Left cardiac atrium (tissue), 4 donors: ENCODE measurements around the gene FHOD3. TPM values are rescaled to one million over a fixed set of nuclear protein-coding genes. Genes with fewer than 3 reads are reported as not detected.

Experiments used
- ATAC-seq, 2 donors: fragments of 200-7000 bp; cut with Tn5 transposase; one replicate each; pipeline ENCODE4 v1.9.1; 2020; ENCODE audit warnings: mild to moderate bottlenecking in 2 of 2, moderate library complexity in 2 of 2
- DNase-seq: peaks from one replicate; pipeline ENCODE4 v3.0.0-alpha.2; 2020
- intact Hi-C, 2 donors: fragments of 100-400 bp; cut with DNase I; formaldehyde crosslinking; loops; one replicate each; pipeline versions ENCODE4 v1.14.1 to v1.15.1; 2022 to 2023
- total RNA-seq, 2 donors: library from RNA; stranded (reverse); fragmentation: NEBNext Ultra II Directional; extraction: Animal tissue kit (Norgen Biotek cat#: 25700); gene quantifications; one replicate each; pipeline ENCODE4 v1.2.1, GENCODE V29; 2021
- donor health status: DM: no; HTN: yes; CAD: no.
- donor health status: DM: no; HTN: yes; CAD: no; lungs with severe emphysema.
- donor health status: DM: yes; HTN: yes; CAD: no.
- donor health status: Dilated cardiomyopathy.

FHOD3 gene
- total RNA-seq, 2 donors from 2014 or later: 117 to 119 TPM

DNA sequence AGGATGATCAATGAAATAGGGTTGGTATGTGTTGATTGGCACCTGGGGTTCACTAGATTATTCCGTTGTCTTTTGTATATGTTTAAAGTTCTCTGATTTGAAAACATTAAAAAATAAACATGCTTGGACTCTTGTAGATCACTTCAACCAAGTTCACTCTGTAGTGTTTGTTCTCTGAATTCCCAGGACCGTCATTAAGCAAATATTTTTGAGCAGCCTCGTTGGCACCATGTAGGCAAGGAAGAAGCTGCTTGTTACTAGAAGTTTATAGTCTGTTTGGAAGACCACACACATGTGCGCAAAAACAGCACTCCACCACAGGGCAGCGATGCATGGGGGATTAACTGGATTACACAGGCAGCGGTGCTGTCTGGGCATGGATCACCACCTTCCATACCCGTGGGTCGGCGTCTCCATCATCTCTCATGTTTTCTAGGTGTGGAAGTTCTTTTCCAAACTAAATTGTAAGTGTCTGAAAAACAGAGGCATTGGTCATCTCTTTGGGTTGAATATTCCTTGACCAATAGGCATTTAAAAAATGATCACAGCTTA, 212.2 kb downstream of the FHOD3 start:
- ATAC-seq (no peak), DNase-seq (no peak)
- intact Hi-C loops: loop anchor here in 1 of 2 donors (10.0 kb wide), 1 partner anchor 285 kb away; no protein-coding TSS in a partner anchor

DNA sequence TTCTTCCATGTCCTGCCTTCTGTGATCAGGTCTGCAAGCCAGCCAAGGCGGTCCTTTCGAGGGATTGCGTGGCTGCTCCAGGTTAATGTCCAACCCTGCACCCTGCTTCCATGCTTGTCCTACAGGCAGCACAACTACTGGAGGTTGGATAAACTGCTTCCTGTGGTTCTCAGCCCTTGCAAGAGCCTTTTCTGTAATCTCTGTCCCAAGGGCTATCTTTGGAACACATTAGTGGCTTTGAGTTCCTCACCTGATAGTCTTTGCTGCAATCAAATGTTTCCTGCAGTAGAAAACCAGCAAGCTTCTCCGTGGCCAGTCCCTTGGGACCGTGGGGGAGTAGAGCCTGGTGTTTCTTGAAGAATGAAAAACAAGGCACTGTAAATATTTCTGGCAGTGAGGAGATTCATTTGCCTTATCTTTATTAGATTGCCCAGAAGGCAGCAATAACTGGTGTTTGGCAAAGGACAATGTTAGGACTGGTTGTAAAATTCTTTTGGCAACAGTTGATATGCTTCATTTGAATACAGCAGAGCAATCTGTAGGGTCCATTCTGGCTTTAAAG, 214.4 kb downstream of the FHOD3 start:
- peak; percentile 33 to 39 for ATAC-seq
- intact Hi-C loops: no loop called here

DNA sequence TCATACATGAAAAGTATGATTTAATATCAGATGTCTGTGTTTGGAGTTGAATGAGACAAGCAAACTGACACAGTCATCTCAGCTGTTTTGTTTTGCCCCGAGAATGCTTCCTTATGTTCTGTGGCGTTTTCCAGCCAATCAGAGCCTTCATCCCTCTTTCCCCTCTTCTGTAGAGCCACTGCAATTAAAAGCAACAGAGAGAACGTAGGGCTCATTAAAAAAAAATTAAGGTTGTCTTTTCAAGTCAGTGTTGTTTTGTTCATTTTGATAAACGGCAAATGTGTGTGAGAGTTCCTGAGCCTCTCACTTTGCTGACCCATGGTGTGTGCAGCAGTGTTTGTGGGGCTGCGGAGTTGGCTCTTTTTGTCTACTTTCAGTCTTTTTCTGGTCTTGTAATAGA, 216.0 kb downstream of the FHOD3 start:
- no peak for DNase-seq
- ATAC-seq: no peak
- intact Hi-C loops: no loop called here

More for the DNA sequence above, 214.4 kb downstream of the FHOD3 start:
- no peak for DNase-seq

DNA sequence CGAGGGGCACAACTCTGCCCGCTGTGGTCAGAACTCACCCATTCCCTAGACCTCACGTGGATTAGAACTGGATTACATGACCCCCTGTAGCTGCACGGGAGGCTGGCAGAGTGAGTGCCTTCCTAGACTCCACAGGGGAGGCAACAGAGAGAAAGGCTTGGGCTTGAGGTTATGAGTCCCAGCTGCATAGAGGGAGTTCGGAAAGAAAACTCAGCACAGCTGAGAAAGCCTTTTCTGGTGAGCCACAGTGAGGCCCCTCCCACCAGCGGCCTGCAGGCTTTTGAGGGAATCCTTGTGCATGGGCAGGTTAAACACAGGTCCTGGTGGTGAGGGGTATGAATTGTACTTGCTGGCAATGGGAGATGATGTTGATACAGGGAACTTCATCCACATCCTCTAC, 217.3 kb downstream of the FHOD3 start:
- ATAC-seq: no peak
- DNase-seq: no peak
- intact Hi-C loops: no loop called here

GRCh38 chr18:36516258-36516657, 218.7 kb downstream of the FHOD3 start:
- intact Hi-C loops: no loop called here
- no peak for ATAC-seq

DNA sequence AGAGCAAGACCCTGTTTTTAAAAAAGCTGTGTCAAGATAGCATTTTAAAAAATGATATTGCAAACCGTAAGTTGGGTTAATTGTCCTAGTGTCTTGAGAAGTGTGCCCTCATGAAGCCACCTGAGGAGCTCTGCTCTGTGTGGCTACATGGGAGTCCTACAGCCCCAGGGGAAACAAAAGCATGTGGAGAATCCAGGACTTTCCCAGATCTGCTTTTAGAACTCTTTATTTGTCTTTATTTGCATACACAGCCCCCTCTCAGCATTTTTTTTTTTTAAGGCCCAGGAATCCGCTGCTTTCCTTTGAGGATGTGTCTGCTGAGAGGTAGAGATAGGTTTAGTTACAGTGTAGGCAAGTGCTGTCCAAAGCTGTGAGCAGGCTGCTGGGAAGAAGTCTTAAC, 219.2 kb downstream of the FHOD3 start:
- ATAC-seq: no peak
- DNase-seq: no peak
- intact Hi-C loops: no loop called here

More at GRCh38 chr18:36516258-36516657, 218.7 kb downstream of the FHOD3 start:
- no peak for DNase-seq

- intact Hi-C loops: no loop called here
- peak; percentile 80 to 81 for ATAC-seq
- DNase-seq: no peak
Observed at GRCh38 chr18:36518839-36519238, 221.3 kb downstream of the FHOD3 start.

DNA sequence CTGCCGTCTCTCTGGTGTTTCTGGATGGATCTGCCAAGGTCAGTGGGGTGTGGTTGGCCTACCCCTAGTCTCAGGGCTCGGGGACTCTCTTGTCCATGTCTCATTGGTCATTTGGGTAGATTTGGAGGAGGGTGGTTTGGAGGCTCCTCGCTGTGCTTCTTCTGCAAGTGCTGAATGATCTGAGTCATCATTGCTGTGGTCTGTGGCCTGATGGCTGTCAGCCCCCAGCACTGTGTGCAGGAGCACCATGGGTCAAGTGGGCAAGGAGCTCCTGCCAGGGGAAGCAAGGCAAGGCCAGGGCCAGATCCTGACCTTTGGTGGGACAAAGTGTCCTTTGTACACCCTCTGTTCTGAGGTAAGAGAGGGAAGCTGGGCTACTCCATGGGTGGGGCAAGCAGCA, 221.8 kb downstream of the FHOD3 start:
- ATAC-seq: peak in 1 of 2 donors; percentile 83
- intact Hi-C loops: no loop called here
- DNase-seq: no peak

- DNase-seq: no peak
- no peak for ATAC-seq
- intact Hi-C loops: no loop called here
Observed at GRCh38 chr18:36522509-36522908, 225.0 kb downstream of the FHOD3 start.

DNA sequence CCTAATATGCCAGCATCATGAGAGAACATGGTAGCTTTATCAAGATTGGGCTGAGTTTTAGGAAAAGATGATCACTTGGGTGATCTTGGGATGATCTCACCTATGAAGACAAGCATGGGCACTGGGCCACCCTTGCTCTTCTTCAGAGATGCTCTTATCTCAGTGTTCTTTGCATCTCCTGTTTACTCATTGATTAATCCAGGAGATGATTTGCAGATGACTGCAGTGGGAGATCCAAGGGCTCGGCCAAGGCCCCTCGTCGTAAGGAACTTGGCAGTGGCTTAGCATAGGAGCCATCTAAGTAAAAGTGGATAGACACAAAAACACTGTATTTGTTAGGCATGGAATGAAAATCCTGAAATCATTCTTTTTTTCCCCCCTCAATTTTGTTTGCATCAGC, 228.4 kb downstream of the FHOD3 start:
- no peak for DNase-seq
- no peak for ATAC-seq
- intact Hi-C loops: no loop called here

DNA sequence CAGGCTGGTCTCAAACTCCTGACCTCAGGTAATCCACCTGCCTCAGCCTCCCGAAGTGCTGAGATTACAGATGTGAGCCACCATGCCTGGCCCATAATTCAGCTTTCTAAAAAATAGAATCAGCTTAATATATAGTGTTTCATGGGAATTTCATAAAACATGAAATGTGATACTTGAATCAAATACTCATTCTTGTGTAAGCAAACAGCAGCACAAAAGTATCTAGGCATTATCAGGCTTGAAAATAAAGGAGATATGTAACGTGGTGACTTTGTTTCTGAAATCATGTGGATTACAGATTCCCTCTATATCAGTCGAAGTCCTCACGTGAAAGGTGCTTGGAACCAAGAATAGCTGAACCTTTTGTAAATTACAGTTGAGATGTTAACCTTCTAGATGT, 229.1 kb downstream of the FHOD3 start:
- intact Hi-C loops: no loop called here
- DNase-seq (no peak), ATAC-seq (no peak)

- ATAC-seq (peak in 1 of 2 donors; percentile 71), DNase-seq (no peak)
- intact Hi-C loops: no loop called here
Observed at GRCh38 chr18:36527051-36527450, 229.5 kb downstream of the FHOD3 start.

GRCh38 chr18:36527740-36528455, 230.4 kb downstream of the FHOD3 start:
- ATAC-seq (peak in 1 of 2 donors; percentile 32), DNase-seq (no peak)
- intact Hi-C loops: no loop called here

GRCh38 chr18:36529747-36530146, 232.2 kb downstream of the FHOD3 start:
- DNase-seq: no peak
- no peak for ATAC-seq
- intact Hi-C loops: no loop called here

GRCh38 chr18:36530676-36531405, 233.3 kb downstream of the FHOD3 start:
- intact Hi-C loops: no loop called here
- DNase-seq (no peak), ATAC-seq (no peak)

- DNase-seq (no peak), ATAC-seq (no peak)
- intact Hi-C loops: no loop called here
Observed at GRCh38 chr18:36531636-36532035, 234.1 kb downstream of the FHOD3 start.

DNA sequence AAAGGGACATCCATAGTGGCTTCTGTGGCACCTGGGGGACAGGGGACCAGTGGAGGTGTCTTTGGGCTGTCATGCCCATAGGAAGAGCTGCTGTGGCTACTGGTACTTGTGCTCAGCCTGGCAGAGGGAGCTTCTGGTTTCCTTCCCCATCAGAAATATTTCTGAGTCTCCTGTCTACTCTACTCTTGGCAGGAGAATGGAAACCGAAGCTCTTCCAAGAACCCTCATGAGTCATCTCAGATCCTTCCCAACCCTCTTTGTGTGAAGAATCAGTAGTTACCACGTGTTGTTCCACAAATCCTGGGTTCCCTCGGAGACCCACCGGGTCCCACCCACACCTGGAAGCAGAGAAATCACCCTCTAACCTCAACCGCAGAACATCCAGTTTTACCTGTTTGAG, 234.9 kb downstream of the FHOD3 start:
- peak in 1 of 2 donors; percentile 44 for ATAC-seq
- intact Hi-C loops: no loop called here

GRCh38 chr18:36532815-36533214, 235.3 kb downstream of the FHOD3 start:
- intact Hi-C loops: no loop called here

More for the DNA sequence above, 234.9 kb downstream of the FHOD3 start:
- no peak for DNase-seq

GRCh38 chr18:36533446-36534153, 236.1 kb downstream of the FHOD3 start:
- no peak for ATAC-seq
- intact Hi-C loops: no loop called here

More at GRCh38 chr18:36532815-36533214, 235.3 kb downstream of the FHOD3 start:
- ATAC-seq (no peak), DNase-seq (no peak)

More at GRCh38 chr18:36533446-36534153, 236.1 kb downstream of the FHOD3 start:
- no peak for DNase-seq
